ENCODE data around the gene RERE. TPM values are rescaled to one million over a fixed set of nuclear protein-coding genes. Genes with fewer than 3 reads are reported as not detected.
"Not testable (repeated sequence)": the region's sequence is repeated elsewhere in the genome, so short reads cannot be mapped to it uniquely, and the experiment has no call there.

RERE gene
- total RNA-seq, 2 donors from 2014 or later: 96.0 to 105 TPM

DNA sequence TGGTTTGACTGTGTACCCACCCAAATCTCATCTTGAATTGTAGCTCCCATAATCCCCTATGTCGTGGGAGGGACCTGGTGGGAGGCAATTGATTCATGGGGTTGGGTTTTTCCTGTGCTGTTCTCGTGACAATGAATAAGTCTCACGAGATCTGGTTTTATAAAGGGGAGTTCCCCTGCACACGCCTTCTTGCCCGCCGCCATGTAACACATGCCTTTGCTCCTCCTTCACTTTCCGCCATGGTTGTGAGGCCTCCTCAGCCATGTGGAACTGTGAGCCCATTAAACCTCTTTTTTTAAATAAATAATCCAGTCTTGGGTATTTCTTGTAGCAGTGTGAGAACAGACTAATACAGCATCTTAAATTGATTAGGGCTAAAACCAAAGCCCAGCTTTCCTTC lies 22.6 kb upstream of the RERE start:
- Histone ChIP-seq H3K4me3 (no peak overlapping the region), H3K9me3 (no peaks in the 10 kb centered on the region), H3K36me3 (no peaks in the 10 kb centered on the region), H3K27ac (no peak overlapping the region), H3K27me3 (no peaks in the 10 kb centered on the region), H3K9ac (ENCODE audit: low read depth in 2 of 2, low read length in 2 of 2) (no peak overlapping the region), H3K4me1 (no peaks in the 10 kb centered on the region)
- DNase-seq: no peak
- intact Hi-C loops (cut with DNase I): loop anchor here (10.0 kb wide), 1 partner anchor 125 kb away; no protein-coding TSS in a partner anchor
- TF ChIP-seq, protein P1, sequence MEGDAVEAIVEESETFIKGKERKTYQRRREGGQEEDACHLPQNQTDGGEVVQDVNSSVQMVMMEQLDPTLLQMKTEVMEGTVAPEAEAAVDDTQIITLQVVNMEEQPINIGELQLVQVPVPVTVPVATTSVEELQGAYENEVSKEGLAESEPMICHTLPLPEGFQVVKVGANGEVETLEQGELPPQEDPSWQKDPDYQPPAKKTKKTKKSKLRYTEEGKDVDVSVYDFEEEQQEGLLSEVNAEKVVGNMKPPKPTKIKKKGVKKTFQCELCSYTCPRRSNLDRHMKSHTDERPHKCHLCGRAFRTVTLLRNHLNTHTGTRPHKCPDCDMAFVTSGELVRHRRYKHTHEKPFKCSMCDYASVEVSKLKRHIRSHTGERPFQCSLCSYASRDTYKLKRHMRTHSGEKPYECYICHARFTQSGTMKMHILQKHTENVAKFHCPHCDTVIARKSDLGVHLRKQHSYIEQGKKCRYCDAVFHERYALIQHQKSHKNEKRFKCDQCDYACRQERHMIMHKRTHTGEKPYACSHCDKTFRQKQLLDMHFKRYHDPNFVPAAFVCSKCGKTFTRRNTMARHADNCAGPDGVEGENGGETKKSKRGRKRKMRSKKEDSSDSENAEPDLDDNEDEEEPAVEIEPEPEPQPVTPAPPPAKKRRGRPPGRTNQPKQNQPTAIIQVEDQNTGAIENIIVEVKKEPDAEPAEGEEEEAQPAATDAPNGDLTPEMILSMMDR (IDR thresholded peaks at IDR 0.05): no peak

DNA sequence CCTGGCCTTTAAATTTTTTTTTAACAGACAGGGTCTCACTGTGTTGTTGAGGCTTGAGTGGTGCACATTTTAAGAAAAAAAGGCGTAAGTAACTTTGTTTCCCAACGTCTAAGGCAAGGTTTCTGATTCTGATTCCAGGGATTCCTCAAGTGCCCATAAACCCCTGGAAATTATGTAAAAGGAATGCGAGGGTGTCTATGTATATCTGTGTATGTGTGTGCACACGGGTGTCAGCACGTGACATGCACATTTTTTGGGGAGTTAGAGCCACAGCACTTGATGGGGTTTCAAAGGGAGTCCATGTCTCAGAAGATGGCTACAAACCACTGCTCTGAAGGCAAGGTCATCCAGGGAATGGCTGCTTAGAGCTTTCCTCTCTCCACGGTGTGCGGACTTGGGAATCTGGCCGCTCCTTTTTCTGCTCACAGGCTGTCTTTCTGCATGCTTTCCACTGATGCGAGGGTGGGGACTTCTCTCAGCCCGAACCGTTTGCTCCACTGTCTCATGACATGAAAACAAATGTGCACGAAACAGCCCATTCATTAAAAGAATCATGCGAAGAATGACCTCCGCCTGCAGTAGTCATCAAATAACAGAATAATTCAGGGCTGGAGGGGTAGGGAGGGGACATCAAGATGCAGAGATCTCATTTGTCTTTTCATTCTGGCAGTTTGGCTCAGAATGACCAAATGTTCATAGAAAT lies 18.7 kb upstream of the RERE start:
- Histone ChIP-seq H3K36me3 (no peaks in the 10 kb centered on the region), H3K4me1 (no peaks in the 10 kb centered on the region), H3K9me3 (no peaks in the 10 kb centered on the region), H3K27me3 (no peaks in the 10 kb centered on the region), H3K27ac (no peak overlapping the region), H3K4me3 (no peak overlapping the region), H3K9ac (ENCODE audit: low read depth in 2 of 2, low read length in 2 of 2) (no peak overlapping the region)
- DNase-seq: no peak
- intact Hi-C loops (cut with DNase I): no loop called here
- TF ChIP-seq, protein P1 (IDR thresholded peaks at IDR 0.05): no peak

DNA sequence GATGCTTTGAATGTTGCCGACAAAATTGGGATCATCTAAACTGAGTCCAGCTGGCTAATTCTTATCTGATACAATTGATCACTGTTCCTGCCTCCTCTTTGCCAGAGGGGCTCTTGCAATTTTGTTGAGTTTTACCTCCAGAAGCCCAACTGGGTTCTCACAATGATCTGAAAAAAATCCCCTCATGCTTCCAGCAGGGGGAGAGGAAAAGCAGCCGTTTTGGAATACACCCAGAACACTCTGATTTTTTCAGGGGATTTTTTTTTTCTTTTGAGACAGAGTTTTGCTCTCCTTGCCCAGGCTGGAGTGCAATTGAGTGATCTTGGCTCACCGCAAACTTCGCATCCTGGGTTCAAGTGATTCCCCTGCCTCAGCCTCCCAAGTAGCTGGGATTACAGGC lies 13.9 kb upstream of the RERE start:
- H3K27ac ChIP-seq: no peak overlapping the region
- H3K9me3 ChIP-seq: no peaks in the 10 kb centered on the region
- H3K27me3 ChIP-seq: no peaks in the 10 kb centered on the region
- intact Hi-C loops (cut with DNase I): no loop called here
- no peaks in the 10 kb centered on the region for H3K4me1 ChIP-seq
- no peaks in the 10 kb centered on the region for H3K36me3 ChIP-seq
- TF ChIP-seq, protein P1 (IDR thresholded peaks at IDR 0.05): no peak
- DNase-seq: no peak
- no peak overlapping the region for H3K4me3 ChIP-seq
- no peak overlapping the region for H3K9ac ChIP-seq (ENCODE audit: low read depth in 2 of 2, low read length in 2 of 2)

DNA sequence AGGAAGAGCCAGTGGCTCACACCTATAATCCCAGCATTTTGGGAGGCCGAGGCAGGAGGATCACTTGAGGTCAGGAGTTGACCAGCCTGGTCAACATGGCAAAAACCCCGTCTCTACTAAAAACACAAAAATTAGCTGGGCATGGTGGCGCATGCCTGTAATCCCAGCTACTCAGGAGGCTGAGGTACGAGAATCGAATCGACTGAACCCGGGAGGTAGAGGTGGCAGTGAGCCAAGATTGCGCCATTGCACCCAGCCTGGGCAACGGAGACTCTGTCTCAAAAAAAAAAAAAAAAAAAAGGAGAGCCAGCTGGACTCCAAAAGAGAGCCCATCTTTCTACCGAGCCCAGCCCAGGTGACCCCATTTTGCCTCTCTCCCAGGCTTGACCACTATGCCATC lies 13.3 kb upstream of the RERE start:
- H3K36me3 ChIP-seq; H3K4me1 ChIP-seq; intact Hi-C loops (cut with DNase I); H3K27me3 ChIP-seq; H3K4me3 ChIP-seq; DNase-seq; H3K27ac ChIP-seq; H3K9ac ChIP-seq (ENCODE audit: low read depth in 2 of 2, low read length in 2 of 2); H3K9me3 ChIP-seq: not testable (repeated sequence)

DNA sequence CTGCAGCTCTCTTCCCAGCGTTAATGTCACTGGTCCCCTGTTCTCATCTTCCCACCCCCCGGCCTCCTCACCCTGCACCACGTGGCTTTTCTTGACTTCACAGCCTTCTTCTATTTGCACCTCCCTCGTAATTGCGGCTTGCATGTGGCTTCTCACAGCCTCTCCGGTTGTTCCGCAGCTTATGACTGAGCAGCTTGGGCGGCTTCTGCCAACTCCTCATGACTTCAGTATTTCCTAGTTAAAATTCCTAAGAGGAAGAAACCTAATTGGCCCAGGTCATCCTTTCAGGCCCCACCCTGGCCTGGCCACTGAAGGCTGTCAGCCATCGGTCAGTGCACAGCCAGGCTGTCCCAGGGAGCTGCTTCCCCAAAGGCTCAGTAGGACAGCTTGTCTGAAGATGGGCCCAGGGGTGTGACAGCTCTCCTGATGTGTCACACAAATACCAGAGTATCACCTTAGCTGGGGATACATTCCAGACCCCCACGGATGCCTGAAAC lies 8.6 kb upstream of the RERE start:
- H3K27me3 ChIP-seq: no peaks in the 10 kb centered on the region
- no peaks in the 10 kb centered on the region for H3K9me3 ChIP-seq
- no peak overlapping the region for H3K4me3 ChIP-seq
- peaks cover 5% of the 10 kb centered on the region for H3K4me1 ChIP-seq
- H3K36me3 ChIP-seq: no peaks in the 10 kb centered on the region
- H3K27ac ChIP-seq: no peak overlapping the region
- TF ChIP-seq, protein P1 (IDR thresholded peaks at IDR 0.05): no peak
- H3K9ac ChIP-seq (ENCODE audit: low read depth in 2 of 2, low read length in 2 of 2): no peak overlapping the region
- DNase-seq: no peak
- intact Hi-C loops (cut with DNase I): no loop called here

DNA sequence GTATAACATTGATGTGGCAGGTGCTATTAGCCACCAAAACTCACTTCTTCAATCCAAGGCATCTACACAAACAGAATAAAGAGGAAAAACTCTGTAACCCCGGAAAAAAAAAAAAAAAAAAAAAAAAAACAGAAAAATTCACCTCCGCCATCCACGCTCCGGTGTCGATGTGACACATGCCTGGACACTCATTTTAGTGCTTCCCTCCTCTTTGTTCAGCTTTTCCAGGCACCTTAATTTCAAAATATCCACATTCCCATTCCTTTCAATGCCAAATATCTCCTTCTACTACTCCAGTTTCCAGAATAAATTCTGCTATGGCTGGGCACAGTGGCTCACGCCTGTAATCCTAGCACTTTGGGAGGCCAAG lies 5.8 kb upstream of the RERE start:
- Histone ChIP-seq H3K4me3 (no peak overlapping the region), H3K9me3 (no peaks in the 10 kb centered on the region), H3K9ac (ENCODE audit: low read depth in 2 of 2, low read length in 2 of 2) (peak overlapping the region in 1 of 2 donors; percentile 0), H3K4me1 (peaks cover 7% of the 10 kb centered on the region), H3K36me3 (no peaks in the 10 kb centered on the region), H3K27me3 (no peaks in the 10 kb centered on the region), H3K27ac (peak overlapping the region; percentile 49)
- intact Hi-C loops (cut with DNase I): no loop called here
- DNase-seq: no peak
- TF ChIP-seq, protein P1 (IDR thresholded peaks at IDR 0.05): no peak
